NCI-H82 (cell line): ENCODE data around the gene ACER2.

Source experiments
- DNase-seq: peaks from one replicate; lab custom pipeline; 2025; lab: John Stamatoyannopoulos, UW

Gene ACER2

GRCh38 chr9:19486803-19487202, 78.0 kb downstream of the ACER2 start:
- DNase-seq, result no peak

GRCh38 chr9:19488721-19489120, 79.9 kb downstream of the ACER2 start:
- no peak for DNase-seq

- DNase-seq, result no peak
These were observed 81.5 kb downstream of the ACER2 start for GRCh38 chr9:19490269-19490668.

- DNase-seq, result peak; percentile 4
These were observed 82.0 kb downstream of the ACER2 start for GRCh38 chr9:19490828-19491227.

- DNase-seq, result no peak
These were observed 84.0 kb downstream of the ACER2 start for GRCh38 chr9:19492775-19493173.

- peak; percentile 73 for DNase-seq
These were observed 84.5 kb downstream of the ACER2 start for GRCh38 chr9:19493174-19493811.

GRCh38 chr9:19493876-19494275, 85.1 kb downstream of the ACER2 start:
- DNase-seq, result no peak

- peak; percentile 46 for DNase-seq
These were observed 86.6 kb downstream of the ACER2 start for GRCh38 chr9:19495186-19496028.

- no peak for DNase-seq
These were observed 87.7 kb downstream of the ACER2 start for GRCh38 chr9:19496321-19497050.

- DNase-seq, result no peak
These were observed 88.5 kb downstream of the ACER2 start for GRCh38 chr9:19497276-19497675.

- DNase-seq, result no peak
These were observed 89.2 kb downstream of the ACER2 start for GRCh38 chr9:19498015-19498414.
